ENCODE data around the gene OR4C45.

- no peak for TF ChIP-seq POLR3A (IDR thresholded peaks at IDR 0.05; ENCODE audit: borderline replicate concordance, extremely low read depth, insufficient read depth, insufficient read length)
- TF ChIP-seq SETDB1 (IDR thresholded peaks at IDR 0.05; ENCODE audit: low read length), result no peak
- TF ChIP-seq HDAC1 (IDR thresholded peaks at IDR 0.05), result no peak
- no peak for TF ChIP-seq KDM1A (IDR thresholded peaks at IDR 0.05)
- TF ChIP-seq ZNF592 (IDR thresholded peaks at IDR 0.05), result no peak
- no peak for TF ChIP-seq POLR2A (conservative IDR thresholded peaks at IDR 0.05)
Observed at GRCh38 chr11:50078001-50078400, 45.3 kb downstream of the OR4C45 start.

All from K562 (cell line).